H1 (cell line): ENCODE data around the gene SECISBP2L. TPM values are rescaled to one million over a fixed set of nuclear protein-coding genes. Genes with fewer than 3 reads are reported as not detected.

Experiments
- CTCF ChIA-PET: fragments of 300-600 bp; sonication (Branson Sonifier 250); formaldehyde crosslinking; loops from one replicate; lab custom pipeline; 2021; ENCODE audit not compliant: partially characterized antibody; lab: Charles Lee
- POLR2A ChIA-PET: fragments of 300-600 bp; sonication (Branson Sonifier 250); formaldehyde crosslinking; loops from one replicate; lab custom pipeline; 2021; ENCODE audit warnings: inconsistent platforms; ENCODE audit not compliant: partially characterized antibody; lab: Charles Lee
- DNase-seq, 2 experiments: peaks; one replicate each; pipeline versions ENCODE4 v3.0.0 to v3.0.0-alpha.2; 2010 to 2022; ENCODE audit warnings: low spot score in 2 of 2, low read depth in 1 of 2, mixed read lengths in 1 of 2
- FAIRE-seq: peaks from 2 replicates; lab custom pipeline; 2011; peaks lifted over from hg19 to GRCh38; lab: Jason Lieb, UNC
- H2AFZ ChIP-seq: 2 replicates; pipeline ENCODE4 v1.8.1; 2012; ENCODE audit warnings: low read length, inconsistent platforms
- H2AK5ac ChIP-seq: 2 replicates; pipeline ENCODE4 v1.6.1; 2013; ENCODE audit warnings: low read depth, low read length
- H2BK120ac ChIP-seq: replicated peaks from 2 replicates; pipeline ENCODE3; 2013; ENCODE audit warnings: low read depth, low read length, inconsistent platforms
- H2BK12ac ChIP-seq: 2 replicates; pipeline ENCODE4 v1.6.1; 2013; ENCODE audit warnings: low read depth, low read length
- H2BK15ac ChIP-seq: 2 replicates; pipeline ENCODE4 v1.6.1; 2013; ENCODE audit warnings: low read length
- H2BK20ac ChIP-seq: 2 replicates; pipeline ENCODE4 v1.6.1; 2013; ENCODE audit warnings: low read length
- H2BK5ac ChIP-seq: 2 replicates; pipeline ENCODE4 v1.6.1; 2013; ENCODE audit warnings: low read depth, low read length
- H3K14ac ChIP-seq: 2 replicates; pipeline ENCODE4 v1.6.1; 2013; ENCODE audit warnings: inconsistent platforms; ENCODE audit not compliant: insufficient read length
- H3K18ac ChIP-seq: 2 replicates; pipeline ENCODE4 v1.6.1; 2013; ENCODE audit warnings: low read length; ENCODE audit errors: extremely low read depth
- H3K23ac ChIP-seq: 2 replicates; pipeline ENCODE4 v1.6.1; 2013; ENCODE audit warnings: inconsistent platforms; ENCODE audit not compliant: insufficient read length
- H3K23me2 ChIP-seq: 2 replicates; pipeline ENCODE4 v1.6.1; 2013; ENCODE audit warnings: low read depth, low read length
- H3K27ac ChIP-seq: 2 replicates; pipeline ENCODE4 v1.6.1; 2011; ENCODE audit warnings: low read depth, low read length, inconsistent platforms
- H3K27me3 ChIP-seq, 4 experiments: replicated peaks in 1 of 4; 1 replicate in 1 of 4; 2 replicates in 3 of 4; pipeline versions ENCODE4 v1.6.1 to v1.8.1; 2011 to 2013; ENCODE audit warnings: low read length in 3 of 4, mild to moderate bottlenecking in 3 of 4, inconsistent platforms in 2 of 4, mixed read lengths in 2 of 4, moderate library complexity in 1 of 4; ENCODE audit not compliant: control insufficient read depth in 3 of 4, insufficient read depth in 3 of 4; ENCODE audit errors: extremely low read depth in 1 of 4
- H3K36me3 ChIP-seq, 4 experiments: 2 replicates each; pipeline versions ENCODE4 v1.6.1 to v1.8.1; 2011 to 2013; ENCODE audit warnings: mild to moderate bottlenecking in 4 of 4, low read length in 3 of 4, moderate library complexity in 2 of 4, control low read depth in 1 of 4, inconsistent platforms in 1 of 4; ENCODE audit not compliant: insufficient read depth in 4 of 4, control insufficient read depth in 2 of 4
- H3K4ac ChIP-seq: replicated peaks from 2 replicates; pipeline ENCODE3; 2013; ENCODE audit warnings: low read length, low read depth, mixed read lengths, inconsistent platforms; ENCODE audit not compliant: insufficient read length
- H3K4me1 ChIP-seq, 4 experiments: replicated peaks in 1 of 4; 1 replicate in 1 of 4; 2 replicates in 3 of 4; pipeline versions ENCODE4 v1.6.1 to v1.8.1; 2011 to 2013; ENCODE audit warnings: low read length in 3 of 4, inconsistent platforms in 2 of 4, mixed read lengths in 1 of 4; ENCODE audit not compliant: insufficient read depth in 4 of 4, control insufficient read depth in 3 of 4
- H3K4me2 ChIP-seq, 2 experiments: 2 replicates each; pipeline versions ENCODE4 v1.6.1 to v1.8.1; 2011 to 2013; ENCODE audit warnings: low read depth in 2 of 2, low read length in 2 of 2, control low read depth in 1 of 2, inconsistent platforms in 1 of 2, mild to moderate bottlenecking in 1 of 2; ENCODE audit not compliant: insufficient read depth in 1 of 2
- H3K4me3 ChIP-seq, 4 experiments: fragments of 200-600, 300-600 bp in 1 of 4; sonication (generic), shearing (Covaris generic), sonication (Bioruptor Twin) in 1 of 4; 2 replicates each; pipeline versions ENCODE4 v1.5.1 to v1.8.1; 2011 to 2016; ENCODE audit warnings: low read length in 4 of 4, low read depth in 3 of 4, control low read depth in 2 of 4, inconsistent platforms in 2 of 4, mild to moderate bottlenecking in 2 of 4, mixed read lengths in 1 of 4, moderate library complexity in 1 of 4; ENCODE audit not compliant: insufficient read depth in 2 of 4; ENCODE audit errors: extremely low read depth in 1 of 4
- H3K56ac ChIP-seq: replicated peaks from 2 replicates; pipeline ENCODE3; 2013; ENCODE audit warnings: low read depth, mild to moderate bottlenecking, mixed read lengths, low read length, inconsistent platforms; ENCODE audit not compliant: insufficient read length
- H3K79me1 ChIP-seq: 2 replicates; pipeline ENCODE4 v1.6.1; 2013; ENCODE audit warnings: low read depth, low read length, control low read depth
- H3K79me2 ChIP-seq, 2 experiments: 2 replicates each; pipeline versions ENCODE4 v1.6.1 to v1.8.1; 2012 to 2013; ENCODE audit warnings: low read length in 2 of 2, mild to moderate bottlenecking in 2 of 2, inconsistent platforms in 1 of 2; ENCODE audit not compliant: insufficient read depth in 2 of 2, control insufficient read depth in 1 of 2
- H3K9ac ChIP-seq, 4 experiments: replicated peaks in 1 of 4; 1 replicate in 1 of 4; 2 replicates in 3 of 4; pipeline versions ENCODE4 v1.6.1 to v1.8.1; 2011 to 2013; ENCODE audit warnings: low read depth in 3 of 4, low read length in 3 of 4, control low read depth in 2 of 4, mild to moderate bottlenecking in 2 of 4, moderate library complexity in 2 of 4, inconsistent platforms in 1 of 4; ENCODE audit errors: extremely low read depth in 1 of 4
- H3K9me3 ChIP-seq, 2 experiments: 2 replicates each; pipeline versions ENCODE4 v1.6.1 to v1.8.1; 2012 to 2013; ENCODE audit warnings: mild to moderate bottlenecking in 2 of 2, moderate library complexity in 2 of 2, control low read depth in 1 of 2, inconsistent platforms in 1 of 2, low read depth in 1 of 2, low read length in 1 of 2, mixed read lengths in 1 of 2; ENCODE audit not compliant: insufficient read depth in 2 of 2
- H4K20me1 ChIP-seq, 2 experiments: replicated peaks in 1 of 2; 2 replicates each; pipeline versions ENCODE3 to v1.8.1; 2011 to 2013; ENCODE audit warnings: inconsistent platforms in 2 of 2, low read length in 2 of 2, mild to moderate bottlenecking in 1 of 2; ENCODE audit not compliant: insufficient read depth in 2 of 2, control insufficient read depth in 1 of 2
- H4K5ac ChIP-seq: 2 replicates; pipeline ENCODE4 v1.6.1; 2013; ENCODE audit warnings: low read length, low read depth, mixed read lengths, inconsistent platforms; ENCODE audit not compliant: insufficient read length
- H4K8ac ChIP-seq: 2 replicates; pipeline ENCODE4 v1.8.0; 2013; ENCODE audit warnings: mild to moderate bottlenecking, moderate library complexity, low read length, inconsistent platforms; ENCODE audit not compliant: insufficient read depth; ENCODE audit errors: extremely low read depth
- H4K91ac ChIP-seq: replicated peaks from 2 replicates; pipeline ENCODE3; 2013; ENCODE audit warnings: low read length, mixed read lengths, inconsistent platforms; ENCODE audit not compliant: insufficient read length
- ATF3 ChIP-seq: IDR thresholded peaks from 2 replicates; pipeline ENCODE4 v1.6.1; 2011; ENCODE audit warnings: low read depth, mild to moderate bottlenecking, low read length; ENCODE audit not compliant: insufficient read depth
- KDM4A ChIP-seq: IDR thresholded peaks from one replicate; pipeline ENCODE4 v1.7.1; 2012; ENCODE audit warnings: low read depth, mild to moderate bottlenecking, moderate library complexity, low read length, inconsistent platforms; ENCODE audit not compliant: severe bottlenecking
- KDM5A ChIP-seq: fragments of 200-600 bp; IDR thresholded peaks from 2 replicates; pipeline ENCODE4 v1.7.1; 2012; ENCODE audit warnings: mild to moderate bottlenecking, low read length, inconsistent platforms, mixed read lengths
- MAFK ChIP-seq: IDR thresholded peaks from 2 replicates; pipeline ENCODE4 v1.6.1; 2012; ENCODE audit warnings: low read depth, mild to moderate bottlenecking, improper control_type of control experiment, low read length
- PHF8 ChIP-seq: fragments of 200-600 bp; sonication (generic); conservative IDR thresholded peaks from 2 replicates; pipeline ENCODE4 v1.7.1; 2012; ENCODE audit warnings: low read depth, mild to moderate bottlenecking, inconsistent platforms, low read length, moderate library complexity
- POU5F1 ChIP-seq: IDR thresholded peaks from 2 replicates; pipeline ENCODE4 v1.6.1; 2011; ENCODE audit warnings: low read depth, mild to moderate bottlenecking, low read length, moderate library complexity
- RAD21 ChIP-seq, 2 experiments: IDR thresholded peaks in 1 of 2; conservative IDR thresholded peaks in 1 of 2; 2 replicates each; pipeline ENCODE4 v1.6.1; 2011; ENCODE audit warnings: low read depth in 2 of 2, low read length in 2 of 2, improper control_type of control experiment in 1 of 2, inconsistent platforms in 1 of 2, mild to moderate bottlenecking in 1 of 2, moderate library complexity in 1 of 2
- RXRA ChIP-seq: IDR thresholded peaks from 2 replicates; pipeline ENCODE4 v1.6.1; 2011; ENCODE audit warnings: low read depth, mild to moderate bottlenecking, low read length, moderate library complexity; ENCODE audit not compliant: insufficient read depth
- SP4 ChIP-seq: IDR thresholded peaks from 2 replicates; pipeline ENCODE4 v1.6.1; 2012; ENCODE audit warnings: low read length, inconsistent platforms
- TAF1 ChIP-seq: IDR thresholded peaks from 2 replicates; pipeline ENCODE4 v1.6.1; 2011; ENCODE audit warnings: mild to moderate bottlenecking, low read depth, low read length
- TAF7 ChIP-seq: optimal IDR thresholded peaks from 2 replicates; pipeline ENCODE3; 2011; ENCODE audit warnings: low read depth, mild to moderate bottlenecking, inconsistent platforms, low read length, moderate library complexity, borderline replicate concordance
- WGBS, 2 experiments: shearing (Covaris generic) in 1 of 2; methylation state at CpG; one replicate each; pipeline versions ENCODE4 v1.1.6 to v1.1.7; 2013 to 2015; ENCODE audit warnings: low lambda C conversion rate in 2 of 2, mixed read lengths in 2 of 2, inconsistent platforms in 1 of 2, low coverage in 1 of 2, missing lambda C conversion rate in 1 of 2; ENCODE audit not compliant: insufficient replicate concordance in 2 of 2, insufficient coverage in 1 of 2, insufficient read length in 1 of 2; ENCODE audit errors: extremely low coverage in 1 of 2, missing lambda C conversion rate in 1 of 2; 5-methylcytosine and 5-hydroxymethylcytosine counted together
- polyA plus RNA-seq, 7 experiments: library from polyadenylated mRNA; depleted of rRNA in 3 of 7; stranded (reverse) in 5 of 7; unstranded in 2 of 7; fragments of >200 nt in 5 of 7; fragments of 200-250 nt in 2 of 7; gene quantifications; 1 replicate in 5 of 7; 2 replicates in 1 of 7; 4 replicates in 1 of 7; pipeline versions ENCODE4 v1.2.1 to v1.2.3, GENCODE V29; 2011 to 2013; ENCODE audit warnings: missing spikeins in 2 of 7, mixed read lengths in 2 of 7
- total RNA-seq: library from RNA; stranded (reverse); fragmentation: NEBNext Ultra II Directional; extraction: Animal tissue kit (Norgen Biotek cat#: 25700); gene quantifications from 2 replicates; pipeline ENCODE4 v1.2.1, GENCODE V29; 2021

Gene SECISBP2L
- total and polyA plus RNA-seq, 2 of the 8 experiments (the other 6 are each of a cell fraction or from before 2014, with no cell fraction given): 7.6 to 22.8 TPM

GRCh38 chr15:49083401-49084284 is 37.4 kb upstream of the SECISBP2L start:
- no peak for FAIRE-seq
- H3K9ac ChIP-seq: no peak overlapping the region
- WGBS, 2 experiments: 89% methylated on average over 5 of the region's 5 CpGs; no CpG with 5 or more reads in 1 of the 2 experiments
- CTCF ChIA-PET: interaction anchor here (1.0 to 1.5 kb wide), 3 partner anchors 10 to 1034 kb away, joined by 3 to 6 read pairs (median 4); no protein-coding TSS in a partner anchor
- H3K9me3 ChIP-seq: no peaks in the 10 kb centered on the region
- no peak overlapping the region for H3K27ac ChIP-seq
- no peak overlapping the region for H2BK120ac ChIP-seq
- H3K79me1 ChIP-seq: no peaks in the 10 kb centered on the region
- no peak overlapping the region for H3K23ac ChIP-seq
- no peaks in the 10 kb centered on the region for H3K79me2 ChIP-seq
- no peak overlapping the region for H2BK12ac ChIP-seq
- no peak overlapping the region for H2AFZ ChIP-seq
- H2BK20ac ChIP-seq: no peak overlapping the region
- no peak overlapping the region for H2BK5ac ChIP-seq
- no peak overlapping the region for H2AK5ac ChIP-seq
- no peak overlapping the region for H3K18ac ChIP-seq
- no peak for DNase-seq
- no peak overlapping the region for H3K14ac ChIP-seq
- POLR2A ChIA-PET: interaction anchor here (0.8 kb wide), 1 partner anchor 44 kb away, joined by 3 read pairs; no protein-coding TSS in a partner anchor
- no peak overlapping the region for H4K91ac ChIP-seq
- H3K56ac ChIP-seq: no peak overlapping the region
- H3K4me2 ChIP-seq: no peak overlapping the region
- no peak overlapping the region for H2BK15ac ChIP-seq
- H3K23me2 ChIP-seq: no peaks in the 10 kb centered on the region; the same call in 1 of the 2 replicates
- H3K4me3 ChIP-seq: no peak overlapping the region
- H3K4me1 ChIP-seq: no peaks in the 10 kb centered on the region
- no peak overlapping the region for H3K4ac ChIP-seq
- H4K20me1 ChIP-seq: no peaks in the 10 kb centered on the region
- no peaks in the 10 kb centered on the region for H3K36me3 ChIP-seq
- H4K8ac ChIP-seq: no peak overlapping the region
- no peaks in the 10 kb centered on the region for H3K27me3 ChIP-seq
- H4K5ac ChIP-seq: no peak overlapping the region
- TF ChIP-seq ATF3 (no peak), SP4 (no peak), TAF1 (no peak), KDM5A (no peak), RXRA (no peak), MAFK (no peak), RAD21 (IDR thresholded peaks at IDR 0.05 in 1 of 2, conservative IDR thresholded peaks at IDR 0.05 in 1 of 2; ENCODE audit: low read depth in 2 of 2, low read length in 2 of 2) (no peak), PHF8 (no peak), KDM4A (no peak), TAF7 (no peak), POU5F1 (no peak)
